ENCODE measurements around the gene LYAR. TPM values are rescaled to one million over a fixed set of nuclear protein-coding genes. Genes with fewer than 3 reads are reported as not detected.
"Not testable (repeated sequence)": the region's sequence is repeated elsewhere in the genome, so short reads cannot be mapped to it uniquely, and the experiment has no call there.

LYAR gene
- polyA plus RNA-seq, 1 of the 3 experiments (the other 2 are of a cell fraction), result 11.2 TPM

- no peaks in the 10 kb centered on the region for H3K9me2 ChIP-seq
- peaks cover 0 to under 1% of the 10 kb centered on the region in 2 experiments; a peak in 1 of 4 replicates for H3K4me1 ChIP-seq (ENCODE audit: control insufficient read depth in 1 of 2, insufficient read depth in 2 of 2, low read depth in 1 of 2, low read length in 1 of 2)
- no peak overlapping the region for H3K9ac ChIP-seq
- CTCF ChIA-PET, result interaction anchor here (1.2 to 1.4 kb wide), 2 partner anchors 9 to 81 kb away, joined by 3 read pairs; no protein-coding TSS in a partner anchor
- no peaks in the 10 kb centered on the region for H3K27me3 ChIP-seq (ENCODE audit: insufficient read depth)
- peaks cover 5% of the 10 kb centered on the region for H3F3A ChIP-seq (replicated peaks; ENCODE audit: insufficient read depth)
- no peak overlapping the region for H3K4me2 ChIP-seq
- H3K27ac ChIP-seq (ENCODE audit: low read depth in 2 of 2, low read length in 1 of 2), result no peak overlapping the region
- no peak for TF ChIP-seq FOSL2 (IDR thresholded peaks at IDR 0.05; ENCODE audit: borderline replicate concordance, low read depth)
- no peak for TF ChIP-seq RFX5 (IDR thresholded peaks at IDR 0.05; ENCODE audit: low read length)
- TF ChIP-seq FOXJ3 (CRISPR knock-in tag; IDR thresholded peaks at IDR 0.05), result no peak
- no peak for TF ChIP-seq RCOR1 (IDR thresholded peaks at IDR 0.05; ENCODE audit: low read length)
- TF ChIP-seq TAF1 (IDR thresholded peaks at IDR 0.05; ENCODE audit: borderline replicate concordance, low read depth, low read length), result no peak
- H3K36me3 ChIP-seq (replicated peaks in 1 of 2; ENCODE audit: control insufficient read depth in 1 of 2, insufficient read depth in 2 of 2, low read length in 1 of 2), result no peaks in the 10 kb centered on the region
- no peaks in the 10 kb centered on the region for H3K79me2 ChIP-seq (ENCODE audit: insufficient read depth)
- no peak overlapping the region for H2AFZ ChIP-seq (ENCODE audit: low read depth)
- H4K20me1 ChIP-seq (ENCODE audit: insufficient read depth), result no peaks in the 10 kb centered on the region
- POLR2A ChIA-PET, result no interaction called here
- no peak for DNase-seq
- WGBS (ENCODE audit: low lambda C conversion rate), result 79% methylated on average over 11 of the region's 11 CpGs
- no peak overlapping the region for H3K4me3 ChIP-seq (ENCODE audit: low read depth in 2 of 2, low read length in 1 of 2)
- H3K9me3 ChIP-seq, result no peaks in the 10 kb centered on the region
These were observed 35.8 kb downstream of the LYAR start for GRCh38 chr4:4254199-4254598.

DNA sequence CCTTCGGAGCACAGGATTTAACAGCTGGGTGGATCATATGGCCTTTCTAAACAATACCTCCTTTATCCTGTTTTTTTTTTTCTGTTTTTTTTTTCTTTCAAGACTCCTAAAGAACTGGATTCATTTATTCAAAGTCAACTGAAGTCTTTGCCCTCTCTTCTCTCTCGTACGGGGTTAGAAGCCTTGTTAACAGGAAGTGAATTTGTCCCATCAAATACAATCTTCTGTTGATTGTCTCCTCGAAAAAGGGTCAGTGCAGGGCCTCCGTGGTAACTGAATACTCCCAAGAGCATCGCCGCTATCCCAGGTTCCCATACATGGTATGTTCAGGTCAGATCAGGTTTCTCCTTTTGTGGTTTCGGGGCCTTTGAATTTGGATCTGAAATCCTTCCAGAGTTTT lies 40.1 kb downstream of the LYAR start:
- DNase-seq, result no peak
- H3K27ac ChIP-seq (ENCODE audit: low read depth in 2 of 2, low read length in 1 of 2), result no peak overlapping the region
- no peak overlapping the region for H3K9ac ChIP-seq
- H3K4me2 ChIP-seq, result no peak overlapping the region
- TF ChIP-seq EP300 (IDR thresholded peaks at IDR 0.05; ENCODE audit: borderline replicate concordance in 1 of 2, low read depth in 1 of 2, low read length in 1 of 2) (no peak), USF1 (IDR thresholded peaks at IDR 0.05; ENCODE audit: borderline replicate concordance, low read depth) (no peak), JUND (IDR thresholded peaks at IDR 0.05) (no peak), MEF2A (IDR thresholded peaks at IDR 0.05; ENCODE audit: borderline replicate concordance, low read depth) (no peak), SMC3 (IDR thresholded peaks at IDR 0.05; ENCODE audit: low read depth, low read length) (no peak), SIN3A (IDR thresholded peaks at IDR 0.05; ENCODE audit: borderline replicate concordance, low read depth, low read length) (no peak), RFX5 (IDR thresholded peaks at IDR 0.05; ENCODE audit: low read length) (no peak), FOXJ3 (CRISPR knock-in tag; IDR thresholded peaks at IDR 0.05) (no peak)
- H3F3A ChIP-seq (replicated peaks; ENCODE audit: insufficient read depth), result peaks cover 5% of the 10 kb centered on the region
- no peak overlapping the region for H2AFZ ChIP-seq (ENCODE audit: low read depth)
- WGBS (ENCODE audit: low lambda C conversion rate), result 93% methylated on average over 8 of the region's 8 CpGs
- no peaks in the 10 kb centered on the region for H3K9me3 ChIP-seq
- no peak overlapping the region for H3K4me3 ChIP-seq (ENCODE audit: low read depth in 2 of 2, low read length in 1 of 2)
- no peaks in the 10 kb centered on the region for H4K20me1 ChIP-seq (ENCODE audit: insufficient read depth)
- ChIA-PET CTCF (interaction anchor here (1.0 to 4.1 kb wide), 4 partner anchors 9 to 238 kb away, joined by 3 to 43 read pairs (median 6); no protein-coding TSS in a partner anchor), POLR2A (no interaction called here)
- peaks cover 5 to 11% of the 10 kb centered on the region in 2 experiments for H3K4me1 ChIP-seq (ENCODE audit: control insufficient read depth in 1 of 2, insufficient read depth in 2 of 2, low read depth in 1 of 2, low read length in 1 of 2)
- H3K36me3 ChIP-seq (replicated peaks in 1 of 2; ENCODE audit: control insufficient read depth in 1 of 2, insufficient read depth in 2 of 2, low read length in 1 of 2), result peaks cover 11 to 14% of the 10 kb centered on the region in 2 experiments
- H3K79me2 ChIP-seq (ENCODE audit: insufficient read depth), result peaks cover 12% of the 10 kb centered on the region; the same call in 1 of the 2 replicates
- no peaks in the 10 kb centered on the region for H3K27me3 ChIP-seq (ENCODE audit: insufficient read depth)
- H3K9me2 ChIP-seq, result no peaks in the 10 kb centered on the region

DNA sequence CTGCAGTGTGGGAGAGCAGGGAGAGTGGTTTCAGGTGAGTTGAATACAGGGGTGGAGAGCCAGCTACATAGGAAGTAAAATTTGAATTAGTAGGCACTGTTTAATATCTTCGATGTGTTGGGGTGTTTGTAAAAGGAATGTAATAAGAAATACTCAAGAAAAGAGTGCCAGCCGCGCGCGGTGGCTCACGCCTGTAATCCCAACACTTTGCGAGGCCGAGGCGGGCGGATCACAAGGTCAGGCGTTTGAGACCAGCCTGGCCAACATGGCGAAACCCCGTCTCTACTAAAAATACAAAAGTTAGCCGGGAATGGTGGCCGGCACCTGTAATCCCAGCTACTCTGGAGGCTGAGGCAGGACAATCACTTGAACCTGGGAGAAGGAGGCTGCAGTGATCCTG lies 40.6 kb downstream of the LYAR start:
- H3K9me2 ChIP-seq; H3K9ac ChIP-seq; H3K9me3 ChIP-seq; H3K4me3 ChIP-seq (ENCODE audit: low read depth in 2 of 2, low read length in 1 of 2); POLR2A ChIA-PET; DNase-seq; H4K20me1 ChIP-seq (ENCODE audit: insufficient read depth); H3K27me3 ChIP-seq (ENCODE audit: insufficient read depth); H3F3A ChIP-seq (replicated peaks; ENCODE audit: insufficient read depth): not testable (repeated sequence)
- Histone ChIP-seq H3K79me2 (ENCODE audit: insufficient read depth) (peaks cover 12% of the 10 kb centered on the region; the same call in 1 of the 2 replicates), H3K27ac (ENCODE audit: low read depth in 2 of 2, low read length in 1 of 2) (peak overlapping the region in 1 of 2 experiments; percentile 91; a peak in 1 of 4 replicates), H3K36me3 (replicated peaks in 1 of 2; ENCODE audit: control insufficient read depth in 1 of 2, insufficient read depth in 2 of 2, low read length in 1 of 2) (peaks cover 14 to 16% of the 10 kb centered on the region in 2 experiments), H3K4me2 (peak overlapping the region; percentile 77), H2AFZ (ENCODE audit: low read depth) (peak overlapping the region; percentile 87; the same call in 1 of the 2 replicates), H3K4me1 (ENCODE audit: control insufficient read depth in 1 of 2, insufficient read depth in 2 of 2, low read depth in 1 of 2, low read length in 1 of 2) (peaks cover 5 to 11% of the 10 kb centered on the region in 2 experiments)
- CTCF ChIA-PET, result interaction anchor here (1.0 to 4.1 kb wide), 5 partner anchors 10 to 239 kb away, joined by 3 to 43 read pairs (median 5); partner anchors contain the start of genes LYAR and ZBTB49
- WGBS (ENCODE audit: low lambda C conversion rate), result 95% methylated on average over 15 of the region's 15 CpGs

Data from SK-N-SH (cell line).